Measurements from ENCODE around the gene TESMIN.

Gene TESMIN

DNA sequence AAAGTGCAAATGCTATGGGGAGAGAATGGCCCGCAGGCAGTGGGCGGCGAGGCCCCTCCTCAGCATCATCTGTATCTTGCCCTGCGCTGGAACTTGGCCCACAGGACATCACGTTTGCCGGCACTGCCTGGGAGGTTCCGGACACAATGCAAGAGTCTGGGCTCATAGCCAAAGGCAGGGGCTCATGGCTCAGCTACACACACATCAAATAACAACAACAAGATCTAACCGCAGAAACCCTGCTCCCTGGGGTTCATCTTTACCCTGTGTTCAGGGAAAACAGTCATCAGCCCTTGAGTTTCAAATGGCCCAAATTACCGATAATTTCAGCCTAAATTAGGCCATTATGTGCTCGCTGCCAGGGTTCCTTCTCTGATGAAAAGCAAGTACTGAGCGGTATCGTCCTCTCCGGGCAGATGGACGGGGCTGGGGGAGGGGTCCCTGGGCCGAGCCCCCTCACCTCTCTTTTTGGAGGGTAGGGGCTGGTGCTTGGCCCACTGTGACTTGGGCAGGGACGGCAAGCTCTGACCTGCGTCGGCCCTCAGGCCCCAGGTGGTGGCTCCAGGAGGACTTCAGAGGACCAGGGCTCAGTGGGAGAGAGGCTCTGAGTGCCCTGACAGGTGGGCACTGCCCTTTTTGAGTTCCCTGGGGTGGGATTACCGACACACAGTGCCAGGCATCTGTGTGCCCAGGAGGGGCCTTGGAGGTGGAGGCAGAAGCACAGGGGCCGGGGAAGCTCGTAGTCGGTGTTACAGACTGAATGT, 92.0 kb downstream of the TESMIN start:
- peak; percentile 74 for DNase-seq (ENCODE audit: low spot score)

DNA sequence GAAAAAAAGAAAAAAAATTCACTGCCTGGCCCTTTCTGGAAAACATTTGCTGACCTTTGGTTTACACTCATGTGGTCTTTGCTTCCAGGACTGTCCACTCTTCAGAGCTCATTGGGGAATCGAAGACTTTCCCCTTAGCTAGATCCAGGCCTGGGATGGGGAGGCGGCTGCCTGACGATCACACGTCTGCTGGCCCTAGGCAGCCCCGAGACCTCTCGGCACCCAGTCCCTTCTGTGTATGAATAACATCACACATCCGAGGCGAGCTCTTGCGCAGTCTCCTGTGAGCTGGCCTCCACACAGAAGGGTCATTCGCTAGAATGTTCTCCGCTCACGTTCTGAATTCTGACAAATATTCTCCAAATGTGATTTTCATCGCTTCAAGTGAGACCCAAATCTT, 92.7 kb downstream of the TESMIN start:
- no peak for DNase-seq (ENCODE audit: low spot score)

GRCh38 chr11:68658097-68658496, 93.2 kb downstream of the TESMIN start:
- no peak for DNase-seq (ENCODE audit: low spot score)

Measured in left forelimb (tissue), 1 donor.